ENCODE data around the gene MOB2.

MOB2 gene

GRCh38 chr11:1486054-1486825 lies at the start of gene MOB2:
MOB2 (minus strand) TSS chr11:1486779; CDS start chr11:1486556, 223 bp downstream.
- TF ChIP-seq CTCF (IDR thresholded peaks at IDR 0.05; ENCODE audit: low read depth, low read length, missing control alignments): no peak
- no peak within 1 kb of the TSS for H3K4me3 ChIP-seq (ENCODE audit: low read depth, low read length)
- DNase-seq (ENCODE audit: low read depth): no peak

DNA sequence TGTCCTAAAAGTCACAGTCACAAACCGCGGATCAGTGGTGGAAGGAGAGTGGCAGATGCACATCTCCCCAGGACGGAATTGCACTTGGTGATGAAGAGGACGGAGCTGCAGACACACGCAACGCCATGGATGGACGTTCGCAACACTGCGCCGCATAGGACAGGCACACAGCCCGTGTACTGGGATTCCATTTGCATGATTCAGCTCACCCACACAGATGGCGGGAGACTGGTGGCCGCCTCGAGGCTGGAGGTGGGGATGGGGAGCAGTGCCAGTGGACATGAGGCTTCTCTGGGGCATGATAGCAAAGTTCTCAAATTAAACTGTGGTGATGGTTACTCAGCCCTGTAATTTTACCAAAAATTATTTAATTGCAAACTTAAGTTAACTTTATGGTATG lies 48.1 kb upstream of the MOB2 start:
- DNase-seq (ENCODE audit: low read depth): no peak
- no peak for TF ChIP-seq CTCF (IDR thresholded peaks at IDR 0.05; ENCODE audit: low read depth, low read length, missing control alignments)
- H3K4me3 ChIP-seq (ENCODE audit: low read depth, low read length): no peak overlapping the region

GRCh38 chr11:1534171-1534570 lies 47.6 kb upstream of the MOB2 start:
- no peak overlapping the region for H3K4me3 ChIP-seq (ENCODE audit: low read depth, low read length)
- TF ChIP-seq CTCF (IDR thresholded peaks at IDR 0.05; ENCODE audit: low read depth, low read length, missing control alignments): no peak
- DNase-seq (ENCODE audit: low read depth): no peak

- H3K4me3 ChIP-seq (ENCODE audit: low read depth, low read length): no peak overlapping the region
- DNase-seq (ENCODE audit: low read depth): no peak
- TF ChIP-seq CTCF (IDR thresholded peaks at IDR 0.05; ENCODE audit: low read depth, low read length, missing control alignments): no peak
Measured at GRCh38 chr11:1533342-1533725, 46.8 kb upstream of the MOB2 start.

DNA sequence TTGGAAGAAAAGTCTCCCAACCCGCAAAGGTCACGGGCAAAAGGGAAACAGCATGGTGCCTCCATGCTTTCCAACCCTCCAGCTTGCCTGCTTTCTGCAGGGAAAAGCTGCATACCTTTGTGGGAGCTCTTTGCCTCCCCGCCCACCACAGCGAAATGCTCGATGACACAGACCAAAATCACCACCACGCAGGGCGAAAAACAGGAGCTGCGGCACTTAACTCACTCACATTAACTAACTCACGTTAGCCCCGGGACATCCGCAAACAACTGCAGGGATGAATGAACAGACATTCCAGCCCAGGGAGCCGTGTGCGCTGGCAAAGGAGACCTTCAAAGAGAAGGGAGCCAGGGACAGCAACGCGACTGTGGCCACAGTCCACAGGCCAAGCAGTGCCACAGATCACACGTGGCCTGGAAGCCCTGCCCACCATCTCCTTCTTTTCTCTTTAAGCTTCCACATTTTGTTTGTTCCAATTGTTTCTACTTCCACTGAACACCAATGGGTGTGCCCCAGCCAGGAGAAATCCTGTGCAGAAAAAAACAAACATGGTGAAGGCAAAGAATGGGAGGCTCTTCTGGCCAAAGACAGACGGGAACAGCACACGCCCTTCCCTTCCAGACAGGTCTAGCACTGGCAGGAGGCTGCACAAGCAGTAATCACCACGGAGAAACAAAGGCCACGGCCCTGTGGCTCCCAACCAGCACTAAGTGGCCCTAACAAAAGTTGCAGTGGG lies 46.2 kb upstream of the MOB2 start:
- TF ChIP-seq CTCF (IDR thresholded peaks at IDR 0.05; ENCODE audit: low read depth, low read length, missing control alignments): no peak
- DNase-seq (ENCODE audit: low read depth): no peak
- H3K4me3 ChIP-seq (ENCODE audit: low read depth, low read length): no peak overlapping the region

DNA sequence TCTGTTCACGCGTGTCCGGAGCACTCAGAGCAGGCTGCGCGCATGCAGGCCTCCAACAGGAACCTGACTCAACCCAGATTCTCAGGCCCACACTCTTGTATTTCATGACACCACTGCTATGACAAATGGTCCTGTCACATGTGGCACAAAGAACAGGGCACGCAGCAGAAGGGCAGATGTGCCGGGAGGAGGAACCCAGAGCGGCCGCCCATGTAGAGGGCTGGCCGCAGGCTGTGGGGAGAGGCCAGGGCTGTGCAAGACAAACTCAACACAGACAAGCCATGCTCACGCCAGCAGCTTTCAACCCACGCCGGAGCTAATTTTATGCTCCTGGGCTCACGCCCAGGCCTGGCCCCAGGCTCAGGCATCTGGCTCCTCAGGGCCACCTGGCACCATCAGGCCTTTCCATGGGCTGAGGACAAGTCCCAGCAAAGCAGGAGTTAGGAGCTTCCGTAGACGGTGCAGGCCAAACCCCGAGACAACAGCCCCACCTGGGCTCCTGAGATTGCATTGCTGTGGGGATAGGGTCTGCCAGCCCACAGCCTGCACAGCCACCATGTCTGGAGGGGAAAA lies 45.5 kb upstream of the MOB2 start:
- TF ChIP-seq CTCF (IDR thresholded peaks at IDR 0.05; ENCODE audit: low read depth, low read length, missing control alignments): no peak
- H3K4me3 ChIP-seq (ENCODE audit: low read depth, low read length): no peak overlapping the region

More for the DNA sequence above, 45.5 kb upstream of the MOB2 start:
- DNase-seq (ENCODE audit: low read depth): no peak
